ENCODE data around the gene NMT1. TPM values are rescaled to one million over a fixed set of nuclear protein-coding genes. Genes with fewer than 3 reads are reported as not detected.

The NMT1 gene
- polyA plus RNA-seq, 1 of the 3 experiments (the other 2 are of a cell fraction) = 30.1 TPM

GRCh38 chr17:45132320-45132571, 71.1 kb downstream of the NMT1 start, which contains the start of gene PLCD3:
PLCD3 (minus strand) TSS chr17:45132515; CDS start chr17:45132410, 105 bp downstream.
- no peaks in the 10 kb centered on the region for H4K20me1 ChIP-seq (ENCODE audit: insufficient read depth)
- POLR2A ChIA-PET = interaction anchor here (1.1 kb wide), 1 partner anchor 18 kb away, joined by 3 read pairs; no protein-coding TSS in a partner anchor
- H3K36me3 ChIP-seq (replicated peaks in 1 of 2; ENCODE audit: control insufficient read depth in 1 of 2, insufficient read depth in 2 of 2, low read length in 1 of 2) = no peaks in the 10 kb centered on the region
- H3K4me1 ChIP-seq (ENCODE audit: control insufficient read depth in 1 of 2, insufficient read depth in 2 of 2, low read depth in 1 of 2, low read length in 1 of 2) = peaks cover 16 to 38% of the 10 kb centered on the region in 2 experiments; a peak in 3 of 4 replicates
- H3K9me3 ChIP-seq = no peaks in the 10 kb centered on the region
- H3K4me3 ChIP-seq (ENCODE audit: low read depth in 2 of 2, low read length in 1 of 2) = peak within 1 kb of the TSS; percentile 88 to 99
- peak within 1 kb of the TSS; percentile 88 for H3K9ac ChIP-seq
- TF ChIP-seq NFIC (IDR thresholded peaks at IDR 0.05; ENCODE audit: borderline replicate concordance) (no peak), PBX3 (IDR thresholded peaks at IDR 0.05) (no peak), RXRA (IDR thresholded peaks at IDR 0.05; ENCODE audit: borderline replicate concordance, low read depth) (no peak), GABPA (IDR thresholded peaks at IDR 0.05; ENCODE audit: low read depth) (no peak), TCF12 (IDR thresholded peaks at IDR 0.05) (no peak)
- TF ChIP-seq, protein P1, sequence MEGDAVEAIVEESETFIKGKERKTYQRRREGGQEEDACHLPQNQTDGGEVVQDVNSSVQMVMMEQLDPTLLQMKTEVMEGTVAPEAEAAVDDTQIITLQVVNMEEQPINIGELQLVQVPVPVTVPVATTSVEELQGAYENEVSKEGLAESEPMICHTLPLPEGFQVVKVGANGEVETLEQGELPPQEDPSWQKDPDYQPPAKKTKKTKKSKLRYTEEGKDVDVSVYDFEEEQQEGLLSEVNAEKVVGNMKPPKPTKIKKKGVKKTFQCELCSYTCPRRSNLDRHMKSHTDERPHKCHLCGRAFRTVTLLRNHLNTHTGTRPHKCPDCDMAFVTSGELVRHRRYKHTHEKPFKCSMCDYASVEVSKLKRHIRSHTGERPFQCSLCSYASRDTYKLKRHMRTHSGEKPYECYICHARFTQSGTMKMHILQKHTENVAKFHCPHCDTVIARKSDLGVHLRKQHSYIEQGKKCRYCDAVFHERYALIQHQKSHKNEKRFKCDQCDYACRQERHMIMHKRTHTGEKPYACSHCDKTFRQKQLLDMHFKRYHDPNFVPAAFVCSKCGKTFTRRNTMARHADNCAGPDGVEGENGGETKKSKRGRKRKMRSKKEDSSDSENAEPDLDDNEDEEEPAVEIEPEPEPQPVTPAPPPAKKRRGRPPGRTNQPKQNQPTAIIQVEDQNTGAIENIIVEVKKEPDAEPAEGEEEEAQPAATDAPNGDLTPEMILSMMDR (IDR thresholded peaks at IDR 0.05) = no peak
- TF ChIP-seq, protein P2, sequence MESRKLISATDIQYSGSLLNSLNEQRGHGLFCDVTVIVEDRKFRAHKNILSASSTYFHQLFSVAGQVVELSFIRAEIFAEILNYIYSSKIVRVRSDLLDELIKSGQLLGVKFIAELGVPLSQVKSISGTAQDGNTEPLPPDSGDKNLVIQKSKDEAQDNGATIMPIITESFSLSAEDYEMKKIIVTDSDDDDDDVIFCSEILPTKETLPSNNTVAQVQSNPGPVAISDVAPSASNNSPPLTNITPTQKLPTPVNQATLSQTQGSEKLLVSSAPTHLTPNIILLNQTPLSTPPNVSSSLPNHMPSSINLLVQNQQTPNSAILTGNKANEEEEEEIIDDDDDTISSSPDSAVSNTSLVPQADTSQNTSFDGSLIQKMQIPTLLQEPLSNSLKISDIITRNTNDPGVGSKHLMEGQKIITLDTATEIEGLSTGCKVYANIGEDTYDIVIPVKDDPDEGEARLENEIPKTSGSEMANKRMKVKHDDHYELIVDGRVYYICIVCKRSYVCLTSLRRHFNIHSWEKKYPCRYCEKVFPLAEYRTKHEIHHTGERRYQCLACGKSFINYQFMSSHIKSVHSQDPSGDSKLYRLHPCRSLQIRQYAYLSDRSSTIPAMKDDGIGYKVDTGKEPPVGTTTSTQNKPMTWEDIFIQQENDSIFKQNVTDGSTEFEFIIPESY (IDR thresholded peaks at IDR 0.05; ENCODE audit: borderline replicate concordance, low read depth) = no peak
- TF ChIP-seq, protein P3, sequence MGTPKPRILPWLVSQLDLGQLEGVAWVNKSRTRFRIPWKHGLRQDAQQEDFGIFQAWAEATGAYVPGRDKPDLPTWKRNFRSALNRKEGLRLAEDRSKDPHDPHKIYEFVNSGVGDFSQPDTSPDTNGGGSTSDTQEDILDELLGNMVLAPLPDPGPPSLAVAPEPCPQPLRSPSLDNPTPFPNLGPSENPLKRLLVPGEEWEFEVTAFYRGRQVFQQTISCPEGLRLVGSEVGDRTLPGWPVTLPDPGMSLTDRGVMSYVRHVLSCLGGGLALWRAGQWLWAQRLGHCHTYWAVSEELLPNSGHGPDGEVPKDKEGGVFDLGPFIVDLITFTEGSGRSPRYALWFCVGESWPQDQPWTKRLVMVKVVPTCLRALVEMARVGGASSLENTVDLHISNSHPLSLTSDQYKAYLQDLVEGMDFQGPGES (IDR thresholded peaks at IDR 0.05; ENCODE audit: low read depth, low read length) = no peak
- peaks cover 49% of the 10 kb centered on the region for H3K79me2 ChIP-seq (ENCODE audit: insufficient read depth)
- no peaks in the 10 kb centered on the region for H3K9me2 ChIP-seq
- peak within 1 kb of the TSS; percentile 94 for H3K4me2 ChIP-seq
- no peaks in the 10 kb centered on the region for H3K27me3 ChIP-seq (ENCODE audit: insufficient read depth)
- H3K27ac ChIP-seq (ENCODE audit: low read depth in 2 of 2, low read length in 1 of 2) = peak within 1 kb of the TSS; percentile 93 to 96
- H3F3A ChIP-seq (replicated peaks; ENCODE audit: insufficient read depth) = peaks cover 13% of the 10 kb centered on the region
- DNase-seq = no peak
- WGBS (ENCODE audit: low lambda C conversion rate) = 0% methylated on average over 13 of the region's 36 CpGs
- CTCF ChIA-PET = interaction anchor here (0.6 to 10.8 kb wide), 34 partner anchors 9 to 358 kb away, joined by 3 to 209 read pairs (median 4); partner anchors contain the start of genes DCAKD, EFTUD2, HEXIM1 and HEXIM2
- peak within 1 kb of the TSS; percentile 90 for H2AFZ ChIP-seq (ENCODE audit: low read depth)

All from SK-N-SH (cell line).